ENCODE results near the gene FMO5.

The FMO5 gene

GRCh38 chr1:147171399-147172167 lies 53.6 kb downstream of the FMO5 start:
- Histone ChIP-seq H3K36me3 (ENCODE audit: control insufficient read depth in 2 of 2, insufficient read depth in 1 of 2, low read length in 2 of 2) (peaks cover 0 to 8% of the 10 kb centered on the region in 2 experiments; a peak in 1 of 3 replicates), H3K4me3 (ENCODE audit: low read depth, low read length) (peak overlapping the region; percentile 90), H3K27ac (ENCODE audit: extremely low read depth, low read depth, low read length) (peak overlapping the region; percentile 71), H3K4me1 (ENCODE audit: control insufficient read depth, insufficient read depth, low read length) (peaks cover 19% of the 10 kb centered on the region), H3K9me3 (ENCODE audit: control insufficient read depth, insufficient read depth, low read depth, low read length) (no peaks in the 10 kb centered on the region)
- ChIA-PET POLR2A (interaction anchor here (0.8 to 2.0 kb wide), 4 partner anchors 71 to 1207 kb away, joined by 3 to 12 read pairs (median 6); partner anchors contain the start of genes ANKRD34A, CHD1L and POLR3GL), CTCF (interaction anchor here (0.9 to 1.9 kb wide), 4 partner anchors 9 to 71 kb away, joined by 3 to 12 read pairs (median 4); partner anchors contain the start of gene CHD1L)
- TF ChIP-seq ZNF530 (tag by site-specific recombination; IDR thresholded peaks at IDR 0.05; ENCODE audit: low read depth) (no peak), ZNF513 (tag by site-specific recombination; IDR thresholded peaks at IDR 0.05) (no peak), ZNF140 (tag by site-specific recombination; IDR thresholded peaks at IDR 0.05) (no peak), GLIS2 (tag by site-specific recombination; IDR thresholded peaks at IDR 0.05) (no peak), YY1 (tag by site-specific recombination; IDR thresholded peaks at IDR 0.05) (no peak), HIC1 (tag by site-specific recombination; IDR thresholded peaks at IDR 0.05) (no peak), ZNF274 (IDR thresholded peaks at IDR 0.05; ENCODE audit: low read length) (no peak), ZNF274 (tag by site-specific recombination; IDR thresholded peaks at IDR 0.05; ENCODE audit: borderline replicate concordance) (no peak), ZNF549 (tag by site-specific recombination; IDR thresholded peaks at IDR 0.05) (no peak), ZNF416 (tag by site-specific recombination; IDR thresholded peaks at IDR 0.05) (no peak), MYNN (tag by site-specific recombination; IDR thresholded peaks at IDR 0.05; ENCODE audit: borderline replicate concordance) (no peak), ZNF266 (tag by site-specific recombination; IDR thresholded peaks at IDR 0.05; ENCODE audit: low read depth) (no peak), MZF1 (tag by site-specific recombination; IDR thresholded peaks at IDR 0.05; ENCODE audit: borderline replicate concordance) (peak; percentile 80), SCRT2 (tag by site-specific recombination; IDR thresholded peaks at IDR 0.05) (no peak), ZNF843 (tag by site-specific recombination; IDR thresholded peaks at IDR 0.05) (no peak), ZNF292 (tag by site-specific recombination; IDR thresholded peaks at IDR 0.05; ENCODE audit: borderline replicate concordance, low read depth) (no peak), ZBTB17 (tag by site-specific recombination; IDR thresholded peaks at IDR 0.05) (no peak), HOXC10 (CRISPR knock-in tag; IDR thresholded peaks at IDR 0.05) (0 out of 2 replicates have a peak, but pooled peaks have one; percentile 16), ZNF514 (tag by site-specific recombination; IDR thresholded peaks at IDR 0.05) (no peak), ZNF777 (tag by site-specific recombination; IDR thresholded peaks at IDR 0.05; ENCODE audit: borderline replicate concordance) (0 out of 2 replicates have a peak, but pooled peaks have one; percentile 39)
- TF ChIP-seq, protein P1, sequence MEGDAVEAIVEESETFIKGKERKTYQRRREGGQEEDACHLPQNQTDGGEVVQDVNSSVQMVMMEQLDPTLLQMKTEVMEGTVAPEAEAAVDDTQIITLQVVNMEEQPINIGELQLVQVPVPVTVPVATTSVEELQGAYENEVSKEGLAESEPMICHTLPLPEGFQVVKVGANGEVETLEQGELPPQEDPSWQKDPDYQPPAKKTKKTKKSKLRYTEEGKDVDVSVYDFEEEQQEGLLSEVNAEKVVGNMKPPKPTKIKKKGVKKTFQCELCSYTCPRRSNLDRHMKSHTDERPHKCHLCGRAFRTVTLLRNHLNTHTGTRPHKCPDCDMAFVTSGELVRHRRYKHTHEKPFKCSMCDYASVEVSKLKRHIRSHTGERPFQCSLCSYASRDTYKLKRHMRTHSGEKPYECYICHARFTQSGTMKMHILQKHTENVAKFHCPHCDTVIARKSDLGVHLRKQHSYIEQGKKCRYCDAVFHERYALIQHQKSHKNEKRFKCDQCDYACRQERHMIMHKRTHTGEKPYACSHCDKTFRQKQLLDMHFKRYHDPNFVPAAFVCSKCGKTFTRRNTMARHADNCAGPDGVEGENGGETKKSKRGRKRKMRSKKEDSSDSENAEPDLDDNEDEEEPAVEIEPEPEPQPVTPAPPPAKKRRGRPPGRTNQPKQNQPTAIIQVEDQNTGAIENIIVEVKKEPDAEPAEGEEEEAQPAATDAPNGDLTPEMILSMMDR (tag by site-specific recombination; IDR thresholded peaks at IDR 0.05): 0 out of 2 replicates have a peak, but pooled peaks have one; percentile 17
- TF ChIP-seq, protein P2, sequence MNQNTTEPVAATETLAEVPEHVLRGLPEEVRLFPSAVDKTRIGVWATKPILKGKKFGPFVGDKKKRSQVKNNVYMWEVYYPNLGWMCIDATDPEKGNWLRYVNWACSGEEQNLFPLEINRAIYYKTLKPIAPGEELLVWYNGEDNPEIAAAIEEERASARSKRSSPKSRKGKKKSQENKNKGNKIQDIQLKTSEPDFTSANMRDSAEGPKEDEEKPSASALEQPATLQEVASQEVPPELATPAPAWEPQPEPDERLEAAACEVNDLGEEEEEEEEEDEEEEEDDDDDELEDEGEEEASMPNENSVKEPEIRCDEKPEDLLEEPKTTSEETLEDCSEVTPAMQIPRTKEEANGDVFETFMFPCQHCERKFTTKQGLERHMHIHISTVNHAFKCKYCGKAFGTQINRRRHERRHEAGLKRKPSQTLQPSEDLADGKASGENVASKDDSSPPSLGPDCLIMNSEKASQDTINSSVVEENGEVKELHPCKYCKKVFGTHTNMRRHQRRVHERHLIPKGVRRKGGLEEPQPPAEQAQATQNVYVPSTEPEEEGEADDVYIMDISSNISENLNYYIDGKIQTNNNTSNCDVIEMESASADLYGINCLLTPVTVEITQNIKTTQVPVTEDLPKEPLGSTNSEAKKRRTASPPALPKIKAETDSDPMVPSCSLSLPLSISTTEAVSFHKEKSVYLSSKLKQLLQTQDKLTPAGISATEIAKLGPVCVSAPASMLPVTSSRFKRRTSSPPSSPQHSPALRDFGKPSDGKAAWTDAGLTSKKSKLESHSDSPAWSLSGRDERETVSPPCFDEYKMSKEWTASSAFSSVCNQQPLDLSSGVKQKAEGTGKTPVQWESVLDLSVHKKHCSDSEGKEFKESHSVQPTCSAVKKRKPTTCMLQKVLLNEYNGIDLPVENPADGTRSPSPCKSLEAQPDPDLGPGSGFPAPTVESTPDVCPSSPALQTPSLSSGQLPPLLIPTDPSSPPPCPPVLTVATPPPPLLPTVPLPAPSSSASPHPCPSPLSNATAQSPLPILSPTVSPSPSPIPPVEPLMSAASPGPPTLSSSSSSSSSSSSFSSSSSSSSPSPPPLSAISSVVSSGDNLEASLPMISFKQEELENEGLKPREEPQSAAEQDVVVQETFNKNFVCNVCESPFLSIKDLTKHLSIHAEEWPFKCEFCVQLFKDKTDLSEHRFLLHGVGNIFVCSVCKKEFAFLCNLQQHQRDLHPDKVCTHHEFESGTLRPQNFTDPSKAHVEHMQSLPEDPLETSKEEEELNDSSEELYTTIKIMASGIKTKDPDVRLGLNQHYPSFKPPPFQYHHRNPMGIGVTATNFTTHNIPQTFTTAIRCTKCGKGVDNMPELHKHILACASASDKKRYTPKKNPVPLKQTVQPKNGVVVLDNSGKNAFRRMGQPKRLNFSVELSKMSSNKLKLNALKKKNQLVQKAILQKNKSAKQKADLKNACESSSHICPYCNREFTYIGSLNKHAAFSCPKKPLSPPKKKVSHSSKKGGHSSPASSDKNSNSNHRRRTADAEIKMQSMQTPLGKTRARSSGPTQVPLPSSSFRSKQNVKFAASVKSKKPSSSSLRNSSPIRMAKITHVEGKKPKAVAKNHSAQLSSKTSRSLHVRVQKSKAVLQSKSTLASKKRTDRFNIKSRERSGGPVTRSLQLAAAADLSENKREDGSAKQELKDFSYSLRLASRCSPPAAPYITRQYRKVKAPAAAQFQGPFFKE (tag by site-specific recombination; IDR thresholded peaks at IDR 0.05; ENCODE audit: borderline replicate concordance): no peak
- TF ChIP-seq, protein P3, sequence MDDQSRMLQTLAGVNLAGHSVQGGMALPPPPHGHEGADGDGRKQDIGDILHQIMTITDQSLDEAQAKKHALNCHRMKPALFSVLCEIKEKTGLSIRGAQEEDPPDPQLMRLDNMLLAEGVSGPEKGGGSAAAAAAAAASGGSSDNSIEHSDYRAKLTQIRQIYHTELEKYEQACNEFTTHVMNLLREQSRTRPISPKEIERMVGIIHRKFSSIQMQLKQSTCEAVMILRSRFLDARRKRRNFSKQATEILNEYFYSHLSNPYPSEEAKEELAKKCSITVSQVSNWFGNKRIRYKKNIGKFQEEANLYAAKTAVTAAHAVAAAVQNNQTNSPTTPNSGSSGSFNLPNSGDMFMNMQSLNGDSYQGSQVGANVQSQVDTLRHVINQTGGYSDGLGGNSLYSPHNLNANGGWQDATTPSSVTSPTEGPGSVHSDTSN (CRISPR knock-in tag; IDR thresholded peaks at IDR 0.05): no peak
